GM23338 (cell line): Measurements from ENCODE around the gene SPATS2. TPM values are rescaled to one million over a fixed set of nuclear protein-coding genes. Genes with fewer than 3 reads are reported as not detected.

Experiments
- ATAC-seq: fragments of 200-7000 bp; cut with Tn5 transposase; 3 replicates; pipeline ENCODE4 v1.9.1; 2020
- DNase-seq: peaks from one replicate; pipeline ENCODE4 v3.0.0-alpha.2; 2015; ENCODE audit warnings: low spot score
- H2AFZ ChIP-seq: fragments of 200-600 bp; sonication (generic); 2 replicates; pipeline ENCODE4 v1.8.0; 2016; ENCODE audit warnings: antibody characterized with exemption, mild to moderate bottlenecking, moderate library complexity
- H3F3A ChIP-seq: fragments of 200-600 bp; sonication (generic); replicated peaks from 2 replicates; pipeline ENCODE4 v1.8.0; 2017; ENCODE audit warnings: antibody characterized with exemption, mixed run types, low read depth
- H3K27ac ChIP-seq: fragments of 200-600 bp; sonication (generic); 2 replicates; pipeline ENCODE4 v1.6.1; 2016; ENCODE audit warnings: low read depth
- H3K27me3 ChIP-seq: fragments of 200-600 bp; sonication (generic); 2 replicates; pipeline ENCODE4 v1.8.0; 2016; ENCODE audit warnings: mild to moderate bottlenecking, mixed run types, moderate library complexity; ENCODE audit not compliant: insufficient read depth
- H3K36me3 ChIP-seq: fragments of 200-600 bp; sonication (generic); 2 replicates; pipeline ENCODE4 v1.8.0; 2016; ENCODE audit warnings: mild to moderate bottlenecking; ENCODE audit not compliant: insufficient read depth
- H3K4me1 ChIP-seq: fragments of 200-600 bp; sonication (generic); 2 replicates; pipeline ENCODE4 v1.8.0; 2016; ENCODE audit warnings: mild to moderate bottlenecking, moderate library complexity; ENCODE audit not compliant: insufficient read depth
- H3K4me2 ChIP-seq: fragments of 200-600 bp; sonication (generic); 2 replicates; pipeline ENCODE4 v1.7.1; 2017; ENCODE audit warnings: mixed run types
- H3K4me3 ChIP-seq: fragments of 200-600 bp; sonication (generic); 2 replicates; pipeline ENCODE4 v1.6.1; 2016; ENCODE audit warnings: mixed run types
- H3K79me2 ChIP-seq: fragments of 200-600 bp; sonication (generic); replicated peaks from 2 replicates; pipeline ENCODE4 v1.8.0; 2017; ENCODE audit warnings: mild to moderate bottlenecking; ENCODE audit not compliant: insufficient read depth
- H3K9me2 ChIP-seq: fragments of 200-600 bp; sonication (generic); 2 replicates; pipeline ENCODE4 v1.8.0; 2017; ENCODE audit not compliant: insufficient read depth
- H4K20me1 ChIP-seq: fragments of 200-600 bp; sonication (generic); replicated peaks from 2 replicates; pipeline ENCODE4 v1.8.0; 2017; ENCODE audit warnings: mild to moderate bottlenecking; ENCODE audit not compliant: insufficient read depth
- H3K27ac Mint-ChIP-seq: 2 replicates; pipeline ENCODE4 v1.8.0; 2020; ENCODE audit warnings: inconsistent platforms, mild to moderate bottlenecking, moderate library complexity, mixed read lengths
- H3K27me3 Mint-ChIP-seq: 3 replicates; pipeline ENCODE4 v1.8.0; 2022; ENCODE audit warnings: low read depth, mild to moderate bottlenecking, moderate library complexity, mixed read lengths, inconsistent platforms; ENCODE audit not compliant: insufficient read depth, poor library complexity
- H3K36me3 Mint-ChIP-seq: 3 replicates; pipeline ENCODE4 v1.8.0; 2021; ENCODE audit warnings: low read depth, mild to moderate bottlenecking, inconsistent platforms, moderate library complexity, mixed read lengths
- H3K4me1 Mint-ChIP-seq: 3 replicates; pipeline ENCODE4 v1.8.0; 2020; ENCODE audit warnings: mild to moderate bottlenecking, inconsistent platforms, mixed read lengths
- H3K4me3 Mint-ChIP-seq: 3 replicates; pipeline ENCODE4 v1.8.0; 2021; ENCODE audit warnings: moderate library complexity, mild to moderate bottlenecking, inconsistent platforms, mixed read lengths
- H3K9me3 Mint-ChIP-seq: 3 replicates; pipeline ENCODE4 v1.8.0; 2020; ENCODE audit warnings: moderate library complexity, mild to moderate bottlenecking, inconsistent platforms, mixed read lengths
- ETS1 ChIP-seq: IDR thresholded peaks from 2 replicates; pipeline ENCODE4 v1.6.1; 2016; ENCODE audit warnings: antibody characterized with exemption
- EZH2 ChIP-seq: fragments of 200-600 bp; sonication (generic); IDR thresholded peaks from one replicate; pipeline ENCODE4 v1.8.0; 2017; ENCODE audit warnings: antibody characterized with exemption, mild to moderate bottlenecking, low read depth; ENCODE audit not compliant: unreplicated experiment
- EZH2phosphoT487 ChIP-seq: fragments of 200-600 bp; sonication (generic); IDR thresholded peaks from one replicate; pipeline ENCODE4 v1.8.1; 2018; ENCODE audit warnings: antibody characterized with exemption; ENCODE audit not compliant: unreplicated experiment
- REST ChIP-seq: IDR thresholded peaks from one replicate; pipeline ENCODE4 v1.6.1; 2018; ENCODE audit warnings: antibody characterized with exemption; ENCODE audit not compliant: unreplicated experiment
- STAT1 ChIP-seq: IDR thresholded peaks from one replicate; pipeline ENCODE4 v1.6.1; 2016; ENCODE audit warnings: antibody characterized with exemption; ENCODE audit not compliant: unreplicated experiment
- ZNF462 ChIP-seq: fragments of 250-450 bp; sonication (Bioruptor Pico); IDR thresholded peaks from 2 replicates; pipeline ENCODE4 v1.5.0; 2020; ENCODE audit warnings: mild to moderate bottlenecking, moderate library complexity
- polyA plus RNA-seq: library from polyadenylated mRNA; unstranded; fragments of >200 nt; fragmentation: Nextera tagmentation; extraction: Ambion mirVana; gene quantifications from 2 replicates; pipeline ENCODE4 v1.2.1, GENCODE V29; 2016
- total RNA-seq: library from RNA; depleted of rRNA; stranded (reverse); fragments of >200 nt; shearing (Covaris generic); gene quantifications from 2 replicates; pipeline ENCODE4 v1.2.3, GENCODE V29; 2014

SPATS2 gene
- total and polyA plus RNA-seq, 2 experiments from 2014 or later: 20.6 to 61.0 TPM

GRCh38 chr12:49521389-49521788 is 154.1 kb downstream of the SPATS2 start:
- Histone ChIP-seq H3K36me3 (no peaks in the 10 kb centered on the region), H3K9me2 (no peaks in the 10 kb centered on the region), H3K27me3 (no peaks in the 10 kb centered on the region), H3K4me1 (no peaks in the 10 kb centered on the region), H4K20me1 (no peaks in the 10 kb centered on the region; the same call in 1 of the 2 replicates), H3F3A (no peaks in the 10 kb centered on the region), H3K79me2 (no peaks in the 10 kb centered on the region), H3K4me3 (no peak overlapping the region), H3K27ac (no peak overlapping the region), H2AFZ (no peak overlapping the region), H3K4me2 (no peak overlapping the region)
- no peaks in the 10 kb centered on the region for H3K9me3 Mint-ChIP-seq
- H3K4me3 Mint-ChIP-seq: no peak overlapping the region
- ATAC-seq (no peak), DNase-seq (no peak)
- TF ChIP-seq ETS1 (no peak), EZH2phosphoT487 (no peak), ZNF462 (no peak), REST (no peak), STAT1 (no peak), EZH2 (no peak)
- no peaks in the 10 kb centered on the region for H3K4me1 Mint-ChIP-seq
- H3K36me3 Mint-ChIP-seq: peaks cover 14% of the 10 kb centered on the region
- H3K27me3 Mint-ChIP-seq: no peaks in the 10 kb centered on the region
- no peak overlapping the region for H3K27ac Mint-ChIP-seq
